ENCODE data around the gene IL32.
A peak's percentile ranks its signal among the peaks of the same experiment; 100 is the strongest.

IL32 gene, protein sequence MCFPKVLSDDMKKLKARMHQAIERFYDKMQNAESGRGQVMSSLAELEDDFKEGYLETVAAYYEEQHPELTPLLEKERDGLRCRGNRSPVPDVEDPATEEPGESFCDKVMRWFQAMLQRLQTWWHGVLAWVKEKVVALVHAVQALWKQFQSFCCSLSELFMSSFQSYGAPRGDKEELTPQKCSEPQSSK

DNA sequence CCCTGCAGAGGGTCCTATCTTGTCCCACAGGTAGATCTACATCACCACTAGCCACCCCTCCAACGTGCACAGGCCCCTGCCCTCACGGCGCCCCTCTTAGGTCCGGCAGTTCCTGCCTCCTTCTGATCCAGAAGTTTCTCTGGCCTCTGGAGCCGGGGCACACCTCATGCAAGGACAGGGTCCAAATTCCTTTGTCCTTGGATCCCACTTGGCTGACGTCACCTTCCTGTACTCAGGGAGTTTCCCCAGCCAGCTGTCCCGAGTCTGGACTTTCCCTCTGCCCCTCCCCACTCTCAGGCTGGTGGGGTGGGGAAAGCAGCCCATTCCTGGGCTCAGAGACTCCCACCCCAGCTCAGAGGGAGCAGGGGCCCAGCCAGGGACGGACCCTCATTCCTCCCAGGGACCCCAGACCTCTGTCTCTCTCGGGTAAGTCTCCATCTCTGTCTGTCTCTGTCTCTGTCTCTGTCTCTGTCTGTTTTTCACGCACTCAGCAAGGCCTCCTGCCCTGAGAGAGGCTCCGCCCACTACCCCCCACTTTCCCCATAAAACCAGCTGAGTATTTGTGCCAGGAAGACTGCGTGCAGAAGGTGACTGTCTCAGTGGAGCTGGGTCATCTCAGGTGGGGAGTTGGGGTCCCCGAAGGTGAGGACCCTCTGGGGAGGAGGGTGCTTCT, at the start of gene IL32:
Gene IL32 (plus strand): TSS at position 572 of the 673 bp plus-strand sequence. CDS start 172 bp downstream, outside the sequence.
- DNase-seq (ENCODE audit: low read depth in 2 of 2): peak in 1 of 2 donors; percentile 72

DNA sequence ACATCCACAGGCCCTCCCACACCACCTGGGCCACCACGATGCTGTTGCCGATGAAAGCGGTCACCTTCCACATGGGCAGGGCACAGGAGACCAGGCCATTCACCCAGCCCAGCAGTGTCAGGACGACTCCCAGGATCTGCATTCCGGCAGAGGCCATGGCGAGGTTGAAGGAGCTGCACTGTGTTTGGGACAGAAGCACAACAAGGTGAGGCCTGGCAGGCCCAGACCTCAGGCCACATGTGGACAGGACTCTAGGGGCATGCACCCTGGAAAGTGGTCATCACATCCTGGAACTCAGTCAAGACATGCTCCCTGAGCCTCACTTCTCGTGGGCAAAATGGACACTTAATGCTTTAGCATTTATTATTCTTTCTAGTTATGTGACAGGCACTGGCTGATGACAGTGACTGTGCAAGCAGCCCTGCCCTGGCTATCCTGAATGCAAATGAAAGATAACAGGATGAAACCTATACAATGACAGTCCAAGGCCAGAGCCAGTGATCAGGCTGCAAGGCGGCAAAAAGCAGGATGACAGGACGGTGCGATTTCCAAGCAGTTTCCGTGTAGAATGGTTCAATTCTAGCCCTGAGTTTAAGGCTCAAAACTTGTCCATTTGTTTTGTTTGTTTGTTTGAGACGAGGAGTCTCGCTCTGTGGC, 49.4 kb upstream of the IL32 start:
- no peak for DNase-seq (ENCODE audit: low read depth in 2 of 2)

- no peak for DNase-seq (ENCODE audit: low read depth in 2 of 2)
Observed at GRCh38 chr16:3017344-3017743, 48.1 kb upstream of the IL32 start.

DNA sequence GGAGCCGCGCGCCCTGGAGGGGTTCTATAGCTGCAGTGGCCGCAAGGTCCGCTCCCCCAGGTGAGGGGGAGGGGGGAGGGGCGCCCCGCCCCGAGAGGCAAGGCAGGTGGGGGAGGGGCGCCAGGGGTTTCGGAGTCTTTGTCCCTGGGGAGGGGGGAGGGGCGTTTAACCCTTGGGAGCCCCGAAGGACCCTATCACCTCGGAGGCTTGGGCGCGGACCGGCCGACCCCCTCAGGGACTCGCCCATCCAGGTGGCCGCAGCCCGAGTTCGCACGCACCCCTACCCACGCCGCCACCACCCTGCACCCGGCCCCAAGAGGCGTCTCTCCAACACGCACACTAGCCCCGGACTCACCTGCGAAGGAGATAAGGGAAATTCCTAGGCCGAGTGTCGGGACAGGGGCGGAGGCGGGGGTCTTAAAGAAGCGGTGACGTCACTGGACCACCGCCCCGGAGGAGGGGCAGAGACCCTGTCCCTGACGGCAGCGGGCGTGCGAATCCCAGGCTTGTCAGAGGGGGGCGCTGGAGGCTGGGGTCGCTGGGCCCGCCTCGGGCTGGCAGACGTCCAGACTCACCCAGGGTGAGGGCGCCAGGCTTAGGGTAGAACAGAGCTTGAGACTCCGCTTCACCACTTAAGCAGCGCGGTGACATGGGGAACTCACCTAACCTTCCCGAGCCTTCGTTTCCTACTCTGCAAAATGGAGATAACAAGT, 47.5 kb upstream of the IL32 start, which contains the start of gene CLDN6:
Gene CLDN6 (minus strand): TSS at position 390 of the 713 bp plus-strand sequence. CDS start 2,162 bp downstream, outside the sequence.
- DNase-seq (ENCODE audit: low read depth in 2 of 2): peak in 1 of 2 donors; percentile 50

DNA sequence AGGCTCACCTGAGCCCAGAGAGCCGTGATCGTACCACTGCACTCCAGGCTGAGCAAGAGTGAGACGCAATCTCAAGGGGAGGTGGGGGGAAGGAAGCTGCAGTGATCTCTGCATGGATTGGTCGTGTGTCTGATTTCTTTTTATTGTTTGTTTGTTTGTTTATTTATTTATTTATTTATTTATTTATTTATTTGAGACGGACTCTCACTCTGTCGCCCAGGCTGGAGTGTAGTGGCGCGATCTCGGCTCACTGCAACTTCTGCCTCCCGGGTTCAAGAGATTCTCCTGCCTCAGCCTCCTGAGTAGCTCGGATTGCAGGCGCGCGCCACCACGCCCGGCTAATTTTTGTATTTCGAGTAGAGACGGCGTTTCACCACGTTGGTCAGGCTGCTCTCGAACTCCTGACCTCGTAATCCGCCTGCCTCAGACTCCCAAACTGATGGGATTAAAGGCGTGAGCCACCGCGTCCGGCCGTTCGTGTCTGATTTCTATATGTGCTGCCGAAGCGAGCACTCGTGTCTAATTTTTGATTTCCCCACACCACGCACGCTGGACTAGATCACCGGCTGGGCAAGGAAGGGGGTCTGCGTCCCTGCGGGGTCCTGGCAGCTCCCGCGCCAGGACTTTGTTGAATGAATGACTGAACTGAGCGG, 45.7 kb upstream of the IL32 start:
- no peak for DNase-seq (ENCODE audit: low read depth in 2 of 2)

- peak in 1 of 2 donors; percentile 55 for DNase-seq (ENCODE audit: low read depth in 2 of 2)
Observed at GRCh38 chr16:3020247-3020603, 45.2 kb upstream of the IL32 start, which contains the start of gene TNFRSF12A. Gene TNFRSF12A (plus strand): TSS chr16:3020368. CDS start chr16:3020398, 30 bp downstream.

DNA sequence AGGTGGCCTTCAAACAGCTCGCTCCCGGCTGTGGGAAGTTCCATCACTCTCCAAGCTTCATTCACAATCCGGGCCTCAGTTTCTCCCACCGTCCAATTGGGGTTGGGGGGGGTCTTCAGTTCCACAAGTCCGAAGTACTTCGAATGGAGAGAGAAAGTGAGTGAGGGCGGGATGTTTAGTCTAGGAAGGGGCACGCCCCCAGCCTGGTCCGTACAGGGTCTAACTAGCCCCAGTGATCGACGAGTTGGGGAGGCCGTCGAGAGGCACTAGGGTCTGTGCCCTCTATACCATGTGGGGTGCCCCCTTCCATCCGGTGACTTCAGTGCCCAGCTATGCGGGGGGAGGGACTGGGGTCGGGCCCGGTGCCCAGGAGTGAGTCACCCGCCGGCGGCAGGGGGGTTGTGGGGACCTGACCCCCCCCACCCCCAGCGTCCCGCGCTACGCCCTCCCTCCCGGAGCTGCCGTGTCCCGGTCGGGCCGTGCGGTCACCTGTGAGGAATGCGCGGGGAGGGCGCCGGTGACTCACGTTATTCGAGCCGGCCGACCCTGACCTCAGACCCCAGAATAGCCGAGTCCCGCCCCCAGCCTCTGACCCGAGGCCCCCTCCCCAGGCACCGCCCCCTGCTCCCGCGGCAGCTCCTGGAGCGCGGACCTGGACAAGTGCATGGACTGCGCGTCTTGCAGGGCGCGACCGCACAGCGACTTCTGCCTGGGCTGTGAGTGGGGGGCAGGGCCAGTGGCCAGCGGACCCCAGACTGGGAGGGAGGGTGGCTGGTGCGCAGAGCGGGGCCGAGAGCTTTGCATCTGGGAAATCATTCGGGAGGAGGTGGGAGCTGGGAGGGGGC, 44.6 kb upstream of the IL32 start:
- DNase-seq (ENCODE audit: low read depth in 2 of 2): no peak

DNA sequence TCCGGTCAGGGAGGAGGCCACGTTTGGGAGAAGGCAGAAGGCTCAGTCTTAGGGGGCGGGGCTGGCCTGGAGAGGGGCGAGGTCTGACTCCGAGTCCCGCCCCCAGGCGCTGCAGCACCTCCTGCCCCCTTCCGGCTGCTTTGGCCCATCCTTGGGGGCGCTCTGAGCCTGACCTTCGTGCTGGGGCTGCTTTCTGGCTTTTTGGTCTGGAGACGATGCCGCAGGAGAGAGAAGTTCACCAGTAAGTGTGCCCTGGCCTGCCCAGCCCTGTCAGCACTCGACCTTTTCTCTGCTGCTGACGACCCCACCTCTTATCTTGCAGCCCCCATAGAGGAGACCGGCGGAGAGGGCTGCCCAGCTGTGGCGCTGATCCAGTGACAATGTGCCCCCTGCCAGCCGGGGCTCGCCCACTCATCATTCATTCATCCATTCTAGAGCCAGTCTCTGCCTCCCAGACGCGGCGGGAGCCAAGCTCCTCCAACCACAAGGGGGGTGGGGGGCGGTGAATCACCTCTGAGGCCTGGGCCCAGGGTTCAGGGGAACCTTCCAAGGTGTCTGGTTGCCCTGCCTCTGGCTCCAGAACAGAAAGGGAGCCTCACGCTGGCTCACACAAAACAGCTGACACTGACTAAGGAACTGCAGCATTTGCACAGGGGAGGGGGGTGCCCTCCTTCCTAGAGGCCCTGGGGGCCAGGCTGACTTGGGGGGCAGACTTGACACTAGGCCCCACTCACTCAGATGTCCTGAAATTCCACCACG, 43.8 kb upstream of the IL32 start:
- DNase-seq (ENCODE audit: low read depth in 2 of 2): peak; percentile 86 to 89

DNA sequence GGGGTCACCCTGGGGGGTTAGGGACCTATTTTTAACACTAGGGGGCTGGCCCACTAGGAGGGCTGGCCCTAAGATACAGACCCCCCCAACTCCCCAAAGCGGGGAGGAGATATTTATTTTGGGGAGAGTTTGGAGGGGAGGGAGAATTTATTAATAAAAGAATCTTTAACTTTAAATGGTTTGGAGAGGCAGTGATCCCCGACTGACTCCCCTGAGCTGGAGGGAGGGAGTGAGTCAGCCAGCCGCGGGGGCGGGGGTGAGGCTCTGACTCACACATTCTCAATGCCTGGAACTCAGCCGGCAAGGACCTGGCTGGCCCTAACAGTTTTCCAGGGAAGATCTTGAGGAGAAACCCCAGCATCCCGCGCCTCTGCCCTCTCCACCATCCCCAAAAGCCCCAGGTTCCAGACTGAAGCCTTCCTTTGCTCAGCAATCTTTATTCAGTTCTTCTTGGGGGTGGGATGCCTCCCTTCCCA, 43.2 kb upstream of the IL32 start:
- peak; percentile 77 to 92 for DNase-seq (ENCODE audit: low read depth in 2 of 2)

DNA sequence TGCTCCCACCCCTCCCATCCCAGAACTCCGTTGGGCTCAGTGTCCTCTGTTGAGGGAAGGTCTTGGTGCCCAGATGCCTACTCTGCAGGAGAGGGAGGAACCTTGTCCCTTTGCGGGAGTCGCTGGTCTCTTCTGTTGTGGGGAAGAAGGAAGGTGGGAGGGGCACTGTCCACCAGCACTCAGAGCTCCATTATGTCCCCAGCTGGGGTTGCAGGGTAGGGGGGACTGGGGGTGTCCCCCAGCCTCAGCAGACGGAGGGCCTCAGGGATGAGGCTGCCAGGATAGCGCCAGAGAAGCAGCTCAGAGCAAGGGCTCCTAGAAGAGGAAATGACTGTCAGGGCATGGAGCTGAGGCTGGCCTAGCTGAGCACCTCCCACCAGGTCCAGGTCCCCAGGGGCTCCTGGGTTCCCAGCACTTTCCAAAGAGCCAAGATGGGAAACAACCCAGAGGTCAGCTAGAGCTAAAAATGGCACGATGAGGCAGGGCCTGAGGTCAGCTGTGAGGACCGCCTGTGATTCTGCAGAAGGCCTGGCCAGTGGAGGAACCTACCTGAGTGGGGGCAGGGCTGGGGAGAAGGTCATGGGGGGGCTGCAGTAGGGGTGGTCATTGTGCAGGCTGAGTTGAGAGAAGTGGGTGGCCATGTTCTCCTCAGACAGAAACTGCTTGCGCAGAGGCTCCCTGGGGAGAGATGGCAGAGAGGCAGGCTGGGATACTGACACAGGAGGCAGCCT, 42.6 kb upstream of the IL32 start:
- DNase-seq (ENCODE audit: low read depth in 2 of 2): no peak

DNA sequence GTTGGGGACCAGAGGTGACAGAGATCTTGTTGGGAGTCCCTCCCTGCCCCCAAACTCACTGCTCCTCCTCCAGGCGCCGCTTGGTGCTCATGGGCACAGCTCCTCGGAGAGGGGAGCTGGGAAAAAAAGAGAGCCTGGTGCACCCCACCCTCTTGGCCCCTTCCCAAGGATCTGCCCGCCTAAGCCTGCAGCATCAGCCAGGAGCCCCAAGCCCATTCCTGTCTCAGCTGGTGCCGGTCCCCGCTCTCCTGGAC, 42.1 kb upstream of the IL32 start:
- no peak for DNase-seq (ENCODE audit: low read depth in 2 of 2)

GRCh38 chr16:3023669-3024478, 41.6 kb upstream of the IL32 start, which contains the start of the genes HCFC1R1 and THOC6:
Gene HCFC1R1 (minus strand): TSS chr16:3023942. CDS start chr16:3023941, 1 bp downstream.
Gene THOC6 (plus strand): TSS chr16:3024035. CDS start chr16:3024327, 292 bp downstream.
- DNase-seq (ENCODE audit: low read depth in 2 of 2): peak; percentile 96

GRCh38 chr16:3025032-3026002, 40.1 kb upstream of the IL32 start:
- no peak for DNase-seq (ENCODE audit: low read depth in 2 of 2)

GRCh38 chr16:3026003-3026378, 39.4 kb upstream of the IL32 start:
- DNase-seq (ENCODE audit: low read depth in 2 of 2): no peak

GRCh38 chr16:3026609-3027488, 38.6 kb upstream of the IL32 start:
- no peak for DNase-seq (ENCODE audit: low read depth in 2 of 2)

- DNase-seq (ENCODE audit: low read depth in 2 of 2): no peak
Observed at GRCh38 chr16:3027489-3027795, 38.0 kb upstream of the IL32 start.

Data from stimulated activated CD4-positive, alpha-beta T cell treated with anti-CD3 and anti-CD28 coated beads, Interleukin-15, amount 100 ng/mL, for 48 hours (primary cell).